ENCODE measurements around the gene PCSK7.
"Not testable (repeated sequence)": the region's sequence is repeated elsewhere in the genome, so short reads cannot be mapped to it uniquely, and the experiment has no call there.

The PCSK7 gene

GRCh38 chr11:117269856-117270255 lies 38.0 kb upstream of the PCSK7 start:
- ChIA-PET CTCF (no interaction called here), POLR2A (no interaction called here)
- TF ChIP-seq FOXK2 (IDR thresholded peaks at IDR 0.05) (no peak), ZNF384 (IDR thresholded peaks at IDR 0.05) (no peak), BHLHE40 (IDR thresholded peaks at IDR 0.05; ENCODE audit: borderline replicate concordance) (no peak), FOXA1 (IDR thresholded peaks at IDR 0.05) (no peak), SUZ12 (IDR thresholded peaks at IDR 0.05) (no peak), L3MBTL2 (conservative IDR thresholded peaks at IDR 0.05) (no peak), FOXM1 (IDR thresholded peaks at IDR 0.05; ENCODE audit: borderline replicate concordance) (no peak), NFRKB (IDR thresholded peaks at IDR 0.05) (no peak), HDGF (IDR thresholded peaks at IDR 0.05; ENCODE audit: borderline replicate concordance) (no peak), CTBP1 (IDR thresholded peaks at IDR 0.05; ENCODE audit: borderline replicate concordance) (no peak), TARDBP (IDR thresholded peaks at IDR 0.05) (no peak), SP1 (IDR thresholded peaks at IDR 0.05) (no peak)
- DNase-seq (ENCODE audit: extremely low spot score) = no peak

- DNase-seq (ENCODE audit: extremely low spot score) = no peak
- CTCF ChIA-PET = no interaction called here
- TF ChIP-seq FOXK2 (IDR thresholded peaks at IDR 0.05) (no peak), TARDBP (IDR thresholded peaks at IDR 0.05) (no peak), SUZ12 (IDR thresholded peaks at IDR 0.05) (no peak), CTBP1 (IDR thresholded peaks at IDR 0.05; ENCODE audit: borderline replicate concordance) (no peak), L3MBTL2 (conservative IDR thresholded peaks at IDR 0.05) (no peak), FOXA1 (IDR thresholded peaks at IDR 0.05) (no peak), ARNT (IDR thresholded peaks at IDR 0.05) (no peak), FOXM1 (IDR thresholded peaks at IDR 0.05; ENCODE audit: borderline replicate concordance) (no peak), NFRKB (IDR thresholded peaks at IDR 0.05) (no peak), ELF4 (IDR thresholded peaks at IDR 0.05) (no peak), BHLHE40 (IDR thresholded peaks at IDR 0.05; ENCODE audit: borderline replicate concordance) (no peak), PKNOX1 (IDR thresholded peaks at IDR 0.05) (no peak), LEF1 (IDR thresholded peaks at IDR 0.05; ENCODE audit: borderline replicate concordance) (no peak), HDGF (IDR thresholded peaks at IDR 0.05; ENCODE audit: borderline replicate concordance) (no peak), SP1 (IDR thresholded peaks at IDR 0.05) (no peak), ZNF384 (IDR thresholded peaks at IDR 0.05) (no peak)
- POLR2A ChIA-PET = no interaction called here
Observed at GRCh38 chr11:117265745-117266144, 33.9 kb upstream of the PCSK7 start.

- CTCF ChIA-PET; DNase-seq (ENCODE audit: extremely low spot score); POLR2A ChIA-PET: not testable (repeated sequence)
Observed at GRCh38 chr11:117264624-117265323, 32.9 kb upstream of the PCSK7 start.

GRCh38 chr11:117259417-117259816 lies 27.5 kb upstream of the PCSK7 start:
- CTCF ChIA-PET = no interaction called here
- no peak for TF ChIP-seq LEF1 (IDR thresholded peaks at IDR 0.05; ENCODE audit: borderline replicate concordance)
- no peak for TF ChIP-seq FOXK2 (IDR thresholded peaks at IDR 0.05)
- no peak for TF ChIP-seq FOXA1 (IDR thresholded peaks at IDR 0.05)
- no peak for TF ChIP-seq TARDBP (IDR thresholded peaks at IDR 0.05)
- TF ChIP-seq PKNOX1 (IDR thresholded peaks at IDR 0.05) = no peak
- TF ChIP-seq ZNF384 (IDR thresholded peaks at IDR 0.05) = no peak
- TF ChIP-seq SP1 (IDR thresholded peaks at IDR 0.05) = no peak
- TF ChIP-seq ELF4 (IDR thresholded peaks at IDR 0.05) = no peak
- TF ChIP-seq FOXM1 (IDR thresholded peaks at IDR 0.05; ENCODE audit: borderline replicate concordance) = no peak
- no peak for TF ChIP-seq SUZ12 (IDR thresholded peaks at IDR 0.05)
- TF ChIP-seq HDGF (IDR thresholded peaks at IDR 0.05; ENCODE audit: borderline replicate concordance) = no peak
- no peak for TF ChIP-seq NFRKB (IDR thresholded peaks at IDR 0.05)
- DNase-seq (ENCODE audit: extremely low spot score) = no peak
- POLR2A ChIA-PET = no interaction called here

GRCh38 chr11:117258576-117258975 lies 26.7 kb upstream of the PCSK7 start:
- TF ChIP-seq FOXK2 (IDR thresholded peaks at IDR 0.05) (no peak), PKNOX1 (IDR thresholded peaks at IDR 0.05) (no peak), SP1 (IDR thresholded peaks at IDR 0.05) (no peak), CTBP1 (IDR thresholded peaks at IDR 0.05; ENCODE audit: borderline replicate concordance) (no peak), ELF4 (IDR thresholded peaks at IDR 0.05) (no peak), NFRKB (IDR thresholded peaks at IDR 0.05) (no peak), FOXA1 (IDR thresholded peaks at IDR 0.05) (no peak), SUZ12 (IDR thresholded peaks at IDR 0.05) (no peak), TARDBP (IDR thresholded peaks at IDR 0.05) (no peak), BHLHE40 (IDR thresholded peaks at IDR 0.05; ENCODE audit: borderline replicate concordance) (no peak), ZNF384 (IDR thresholded peaks at IDR 0.05) (no peak), ARNT (IDR thresholded peaks at IDR 0.05) (no peak), HDGF (IDR thresholded peaks at IDR 0.05; ENCODE audit: borderline replicate concordance) (no peak)
- DNase-seq (ENCODE audit: extremely low spot score) = no peak
- CTCF ChIA-PET = no interaction called here
- POLR2A ChIA-PET = no interaction called here

GRCh38 chr11:117256573-117256972 lies 24.7 kb upstream of the PCSK7 start:
- ChIA-PET CTCF (no interaction called here), POLR2A (no interaction called here)
- TF ChIP-seq SP1 (IDR thresholded peaks at IDR 0.05) (no peak), FOXA1 (IDR thresholded peaks at IDR 0.05) (no peak), L3MBTL2 (conservative IDR thresholded peaks at IDR 0.05) (no peak), ELF4 (IDR thresholded peaks at IDR 0.05) (no peak), TARDBP (IDR thresholded peaks at IDR 0.05) (no peak)
- no peak for DNase-seq (ENCODE audit: extremely low spot score)
